Activated T-cell treated with anti-CD3 and anti-CD28 coated beads for 48 hours (primary cell): ENCODE data around the gene DCDC2B.
A peak's percentile ranks its signal among the peaks of the same experiment; 100 is the strongest.
"Not testable (repeated sequence)": the region's sequence is repeated elsewhere in the genome, so short reads cannot be mapped to it uniquely, and the experiment has no call there.

ENCODE experiments used
- DNase-seq: peaks from one replicate; pipeline ENCODE4 v3.0.0-alpha.2; 2020; ENCODE audit warnings: low read depth

DCDC2B gene

GRCh38 chr1:32228771-32229170, 19.9 kb downstream of the DCDC2B start:
- no peak for DNase-seq

DNA sequence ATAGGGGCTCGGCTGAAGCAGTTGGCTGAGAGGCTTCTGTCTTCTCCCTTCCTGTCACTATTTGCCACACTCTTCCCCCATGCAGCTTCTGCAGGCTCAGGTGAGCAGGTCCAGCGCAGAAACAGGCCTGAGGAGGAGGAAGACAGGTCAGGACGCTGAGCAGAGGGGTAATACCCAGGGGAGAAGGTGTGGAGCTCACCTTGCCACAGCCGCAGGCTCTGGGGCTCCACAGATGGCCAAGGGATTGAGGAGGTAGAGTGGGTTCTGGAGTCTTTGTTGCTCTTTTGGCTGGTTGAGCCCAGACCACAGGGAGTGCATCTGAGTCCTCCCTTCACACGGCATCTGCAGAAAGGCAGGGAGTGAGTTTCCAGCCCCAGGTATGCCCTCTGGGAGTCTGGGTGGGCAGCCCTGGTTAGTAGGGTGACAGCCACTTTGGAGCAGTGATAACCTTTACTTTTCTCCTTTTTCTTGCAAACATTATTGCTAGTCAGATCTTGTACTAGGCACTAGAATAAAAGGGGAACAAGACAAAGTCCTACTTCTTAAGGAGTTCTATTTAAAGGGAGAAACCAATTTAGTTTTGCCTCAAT, 23.0 kb downstream of the DCDC2B start:
- no peak for DNase-seq

DNA sequence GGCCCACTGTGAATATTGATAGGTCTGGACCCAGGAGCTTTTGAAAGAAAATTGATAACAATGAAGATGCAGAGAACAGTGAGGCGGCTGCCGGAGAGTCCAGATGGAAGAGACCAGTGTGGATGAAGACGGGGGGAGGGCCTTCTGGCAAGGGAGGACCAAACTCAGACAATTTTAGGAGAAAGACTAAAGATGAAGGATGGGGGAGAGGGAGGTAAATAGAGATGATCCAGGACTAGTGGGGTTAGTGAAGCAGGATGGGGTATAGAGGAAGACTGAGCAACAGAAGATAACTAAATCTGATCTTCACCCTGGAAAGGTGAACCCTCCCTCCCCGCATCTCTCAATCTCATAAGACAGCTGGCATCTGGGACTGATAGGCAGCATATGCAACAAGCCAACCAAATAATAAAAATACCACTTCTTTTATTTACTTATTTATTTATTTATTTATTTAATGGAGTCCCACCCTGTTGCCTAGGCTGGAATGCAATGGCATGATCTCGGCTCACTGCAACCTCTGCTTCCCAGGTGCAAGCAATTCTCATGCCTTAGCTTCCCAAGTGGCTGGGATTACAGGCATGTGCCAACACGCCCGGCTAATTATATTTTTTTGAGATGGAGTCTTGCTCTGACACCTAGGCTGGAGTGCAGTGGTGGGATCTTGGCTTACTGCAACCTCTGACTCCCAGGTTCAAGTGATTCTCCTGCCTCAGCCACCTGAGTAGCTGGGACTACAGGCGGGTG, 23.8 kb downstream of the DCDC2B start:
- DNase-seq = no peak

DNA sequence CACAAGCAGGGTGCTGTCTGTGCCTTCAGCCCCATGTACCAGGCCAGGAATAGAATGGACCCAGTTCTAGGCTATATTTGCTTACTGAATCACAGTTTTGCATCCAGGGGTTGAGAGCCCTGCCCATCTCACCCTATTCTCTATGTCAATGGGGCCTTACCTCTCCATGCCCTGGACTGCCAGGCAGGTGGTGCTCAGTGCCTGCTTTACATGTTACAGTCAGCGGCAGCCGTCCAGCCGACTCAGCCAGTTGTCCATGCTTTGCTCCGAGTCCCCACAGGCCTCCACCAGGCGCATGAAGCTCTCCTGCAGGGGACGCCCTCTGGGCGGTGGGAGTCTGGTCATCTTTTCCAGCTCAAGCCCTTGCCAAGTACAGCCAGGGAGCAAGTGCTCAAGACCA, 25.9 kb downstream of the DCDC2B start:
- DNase-seq = no peak

GRCh38 chr1:32239337-32239736, 30.4 kb downstream of the DCDC2B start:
- no peak for DNase-seq

DNA sequence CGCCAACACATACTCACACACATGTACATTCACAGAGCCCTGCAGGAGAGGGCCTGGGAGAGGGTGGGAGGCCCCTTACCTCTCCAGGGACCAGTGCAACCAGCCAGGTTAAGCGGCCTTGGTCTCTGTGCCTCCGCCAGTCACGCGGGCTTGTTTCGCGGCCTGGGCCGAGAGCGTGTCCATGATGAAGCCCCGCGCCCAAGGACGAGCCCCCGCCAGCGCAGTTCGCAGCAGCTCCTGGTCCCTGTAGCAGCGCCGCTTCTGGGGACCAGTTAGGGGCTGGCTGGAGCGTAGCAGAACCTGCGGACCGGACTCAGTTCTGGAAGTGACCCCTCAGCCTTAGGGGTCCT, 30.9 kb downstream of the DCDC2B start:
- no peak for DNase-seq

GRCh38 chr1:32240140-32240951, 31.5 kb downstream of the DCDC2B start:
- DNase-seq = no peak

DNA sequence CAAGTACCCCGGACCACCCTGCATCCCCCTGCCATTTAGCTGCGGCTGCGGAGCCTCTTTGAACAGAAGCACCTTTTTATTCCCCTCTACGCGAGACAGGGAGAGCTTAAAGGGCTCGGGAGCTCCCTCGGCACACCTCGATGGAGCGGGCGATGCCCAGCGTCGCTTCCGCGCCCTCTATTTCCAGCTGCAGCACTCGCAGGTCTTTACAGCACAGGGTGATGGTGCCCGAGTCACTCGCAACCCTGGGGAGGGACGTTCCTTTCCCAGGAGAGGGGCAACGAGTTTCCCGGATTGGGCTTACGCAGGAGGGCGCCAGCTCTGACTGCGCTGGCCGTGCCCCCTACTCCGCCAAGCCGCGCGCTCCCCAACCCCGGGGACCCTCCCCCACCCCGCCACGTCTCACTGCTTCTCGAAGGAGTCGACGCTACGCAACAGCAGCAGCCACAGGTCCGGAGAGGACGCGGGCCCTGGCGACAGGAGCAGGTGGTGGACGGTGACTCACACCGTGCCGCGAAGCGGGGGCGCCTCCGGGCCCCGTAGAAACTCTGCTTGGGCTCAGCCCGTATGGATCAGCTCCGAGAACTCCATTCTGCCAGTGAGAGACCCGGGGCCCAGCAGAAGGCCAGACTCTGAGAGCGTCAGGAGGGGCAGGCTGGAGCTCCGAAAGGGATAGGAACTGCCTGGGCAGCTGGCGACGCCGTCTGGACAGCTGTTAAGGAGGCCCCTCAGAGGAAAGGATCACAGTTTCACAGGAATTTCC, 32.3 kb downstream of the DCDC2B start:
- DNase-seq = no peak

- no peak for DNase-seq
Measured at GRCh38 chr1:32242341-32242851, 33.5 kb downstream of the DCDC2B start.

DNA sequence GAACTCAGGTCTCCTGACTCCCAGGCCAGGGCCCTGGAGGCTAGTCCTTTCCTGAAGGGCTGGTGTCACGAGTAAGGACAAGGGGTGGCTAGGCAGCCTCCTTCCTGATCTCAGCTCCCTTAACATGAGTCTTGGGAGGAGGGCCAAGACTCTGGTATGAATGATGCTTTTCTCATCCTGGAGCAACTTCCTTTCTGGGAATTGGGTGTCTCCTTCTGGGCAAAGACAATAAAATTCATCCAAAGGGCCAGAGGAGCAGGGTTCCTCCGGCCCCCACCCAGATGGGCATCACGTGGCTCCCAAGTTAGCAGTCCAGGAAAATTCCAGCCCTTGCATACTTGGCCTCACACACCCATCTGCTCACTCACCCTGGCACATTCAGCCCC, 38.0 kb downstream of the DCDC2B start, which contains the start of gene FAM167B:
Gene FAM167B, plus strand, starts transcription at position 335 of the 386 bp plus-strand sequence. CDS start 200 bp downstream, outside the sequence.
- DNase-seq = no peak

- DNase-seq = no peak
Measured at GRCh38 chr1:32247452-32247851, 38.6 kb downstream of the DCDC2B start.

DNA sequence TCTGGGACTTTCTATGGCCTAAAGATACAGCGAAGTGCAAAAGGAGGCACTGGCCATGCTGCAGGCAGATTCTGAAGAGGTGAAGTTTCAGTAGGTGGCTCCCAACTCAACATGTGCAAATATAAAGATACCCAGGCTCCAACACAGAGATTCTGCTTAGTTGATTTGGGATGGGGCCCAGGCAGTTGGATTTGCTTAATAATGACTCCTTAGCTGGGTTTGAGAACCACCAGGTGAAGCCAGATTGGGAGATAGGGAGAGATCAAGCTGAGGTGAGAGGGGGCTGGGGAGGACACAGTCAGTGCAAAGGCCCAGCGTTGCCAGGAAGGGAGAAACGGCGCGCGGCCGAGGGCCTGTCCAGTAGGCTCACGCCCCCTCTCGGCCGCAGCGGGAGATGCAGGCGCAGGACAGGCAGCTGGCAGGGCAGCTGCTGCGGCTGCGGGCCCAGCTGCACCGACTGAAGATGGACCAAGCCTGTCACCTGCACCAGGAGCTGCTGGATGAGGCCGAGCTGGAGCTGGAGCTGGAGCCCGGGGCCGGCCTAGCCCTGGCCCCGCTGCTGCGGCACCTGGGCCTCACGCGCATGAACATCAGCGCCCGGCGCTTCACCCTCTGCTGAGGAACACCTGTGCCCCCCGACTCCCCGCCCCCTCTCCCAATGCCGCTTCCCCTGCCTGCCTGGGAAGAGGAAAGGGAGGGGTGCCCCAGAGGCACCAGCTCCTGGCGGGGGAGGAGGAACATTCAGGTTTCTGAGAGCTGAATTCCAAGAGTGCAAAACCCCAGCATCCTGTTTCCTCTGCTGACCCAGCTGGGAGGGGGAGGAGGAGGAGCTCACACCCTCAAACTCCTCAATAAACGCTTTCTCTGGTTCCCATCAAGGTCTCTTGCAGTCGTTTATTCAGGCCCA, 39.3 kb downstream of the DCDC2B start:
- DNase-seq = peak; percentile 81

DNA sequence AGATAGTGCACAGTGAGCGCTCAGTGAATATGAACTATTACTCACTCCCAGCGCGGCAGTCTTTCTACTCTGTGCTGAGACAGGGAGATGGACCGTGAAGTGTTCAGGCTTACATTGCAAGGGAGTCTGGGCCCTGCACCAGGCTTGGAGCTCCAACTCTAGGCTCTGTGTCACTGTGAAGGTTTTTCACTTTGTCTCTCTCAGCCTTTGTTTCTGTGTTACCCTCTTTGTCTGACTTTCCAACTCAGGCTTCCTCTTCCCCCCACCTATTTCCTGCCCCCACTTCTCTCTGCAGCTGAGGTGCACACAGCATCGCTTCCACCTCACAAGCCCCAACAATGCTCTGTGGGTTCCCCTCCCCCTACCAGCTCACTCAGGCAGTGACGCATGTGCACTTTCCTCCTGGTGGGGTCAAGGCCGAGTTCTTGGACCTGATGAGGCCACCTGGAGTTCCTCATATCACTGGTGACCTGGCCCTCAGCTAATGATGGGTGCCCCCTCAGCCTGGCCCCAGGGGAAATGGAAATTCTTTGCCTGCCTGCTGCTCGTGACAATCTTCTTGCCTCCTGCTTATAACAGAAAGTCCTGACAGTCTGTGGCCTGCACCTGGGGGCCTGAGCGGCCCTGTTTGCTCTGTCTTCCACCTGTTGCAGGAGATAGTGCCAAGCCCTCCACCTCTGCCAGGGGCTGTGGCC, 41.1 kb downstream of the DCDC2B start:
- DNase-seq = peak; percentile 69

GRCh38 chr1:32250893-32251716, 42.2 kb downstream of the DCDC2B start, which contains the start of gene LCK:
Gene LCK, plus strand, starts transcription at chr1:32251265. Its CDS starts 23,065 bp downstream, at chr1:32274330.
- DNase-seq = peak; percentile 76

GRCh38 chr1:32255072-32256071, 46.5 kb downstream of the DCDC2B start:
- DNase-seq = no peak

DNA sequence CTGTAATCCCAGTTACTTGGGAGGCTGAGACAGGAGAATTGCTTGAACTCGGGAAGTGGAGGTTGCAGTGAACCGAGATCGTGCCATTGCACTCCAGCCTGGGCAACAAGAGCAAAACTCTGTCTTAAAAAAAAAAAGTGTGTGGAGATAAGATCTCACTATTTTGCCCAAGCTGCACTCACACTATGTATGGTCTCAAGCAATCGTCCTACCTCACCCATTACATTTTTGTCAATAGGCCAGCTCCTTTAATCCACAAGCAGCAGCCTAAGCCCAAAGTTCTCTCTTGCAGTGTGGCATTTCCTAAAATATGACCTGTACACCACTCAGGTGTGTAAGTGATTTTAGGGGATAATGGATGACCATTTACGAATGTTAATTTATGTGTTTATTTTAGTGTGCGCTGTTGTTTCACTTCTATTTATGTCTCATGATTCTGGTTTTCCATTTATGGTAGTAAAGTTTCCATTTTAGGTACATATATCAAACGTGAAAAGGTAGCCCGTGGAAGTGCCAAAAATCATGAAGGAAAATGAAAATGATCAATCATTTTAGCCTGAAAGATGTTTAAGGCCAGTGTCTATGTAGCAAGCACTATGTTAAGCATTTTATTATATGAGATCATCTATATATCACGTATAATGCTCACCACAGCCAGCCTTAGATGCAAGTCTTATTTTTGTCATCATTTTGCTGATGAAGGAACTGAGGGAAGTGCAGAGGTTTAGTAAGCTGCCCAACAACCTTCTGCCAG, 47.8 kb downstream of the DCDC2B start:
- no peak for DNase-seq

GRCh38 chr1:32257227-32257508, 48.3 kb downstream of the DCDC2B start:
- no peak for DNase-seq

DNA sequence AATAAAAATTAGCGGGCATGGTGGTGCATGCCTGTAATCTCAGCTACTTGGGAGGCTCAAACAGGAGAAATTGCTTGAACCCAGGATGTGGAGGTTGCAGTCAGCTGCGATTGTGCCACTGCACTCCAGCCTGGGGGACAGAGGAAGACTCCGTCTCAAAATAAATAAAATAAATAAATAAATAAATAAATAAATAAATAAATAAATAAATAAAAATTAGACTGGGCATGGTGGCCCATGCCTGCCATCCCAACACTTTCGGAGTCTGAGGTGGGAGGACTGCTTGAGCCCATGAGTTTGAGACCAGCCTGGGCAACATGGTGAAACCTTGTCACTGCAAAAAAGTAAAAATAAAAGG, 54.3 kb downstream of the DCDC2B start:
- DNase-seq = not testable (repeated sequence)
